Head of caudate nucleus (tissue), 42 donors: ENCODE results near the gene UBE2G1.

Experiments
- DNase-seq, 42 donors: peaks; one replicate each; pipeline versions ENCODE4 v3.0.0 to v3.0.0-alpha.2; 2020 to 2021; ENCODE audit warnings: mixed read lengths in 7 of 42
- intact Hi-C: fragments of 100-400 bp; cut with DNase I; formaldehyde crosslinking; loops from one replicate; pipeline ENCODE4 v1.15.0; 2022

UBE2G1 gene

GRCh38 chr17:4366327-4367063 lies at the start of gene UBE2G1:
UBE2G1 (minus strand) TSS chr17:4366675; CDS start chr17:4366316, 359 bp downstream.
- intact Hi-C loops: no loop called here
- peak; percentile 93 to 99 (median 98) for DNase-seq

GRCh38 chr17:4412933-4413831 lies 46.7 kb upstream of the UBE2G1 start:
- intact Hi-C loops: loop anchor here (2.0 kb wide), 1 partner anchor 198 kb away; no protein-coding TSS in a partner anchor
- DNase-seq: peak; percentile 86 to 98 (median 93)

- no peak for DNase-seq
- intact Hi-C loops: no loop called here
Observed at GRCh38 chr17:4411201-4411600, 44.7 kb upstream of the UBE2G1 start.

- intact Hi-C loops: no loop called here
- DNase-seq: no peak
Observed at GRCh38 chr17:4409659-4410058, 43.2 kb upstream of the UBE2G1 start.

- no peak for DNase-seq
- intact Hi-C loops: no loop called here
Observed at GRCh38 chr17:4407851-4408250, 41.4 kb upstream of the UBE2G1 start.

GRCh38 chr17:4407216-4407615 lies 40.7 kb upstream of the UBE2G1 start:
- intact Hi-C loops: no loop called here
- DNase-seq: no peak

- intact Hi-C loops: no loop called here
- DNase-seq: no peak
Observed at GRCh38 chr17:4406386-4406785, 39.9 kb upstream of the UBE2G1 start.

GRCh38 chr17:4405699-4406098 lies 39.2 kb upstream of the UBE2G1 start:
- intact Hi-C loops: no loop called here
- DNase-seq: no peak

GRCh38 chr17:4405038-4405669 lies 38.7 kb upstream of the UBE2G1 start:
- DNase-seq: no peak
- intact Hi-C loops: no loop called here

GRCh38 chr17:4397840-4398239 lies 31.4 kb upstream of the UBE2G1 start:
- DNase-seq: no peak
- intact Hi-C loops: no loop called here

GRCh38 chr17:4395111-4395478 lies 28.6 kb upstream of the UBE2G1 start:
- intact Hi-C loops: no loop called here
- DNase-seq: no peak

- DNase-seq: no peak
- intact Hi-C loops: no loop called here
Observed at GRCh38 chr17:4394208-4395110, 28.0 kb upstream of the UBE2G1 start.

- no peak for DNase-seq
- intact Hi-C loops: no loop called here
Observed at GRCh38 chr17:4393806-4394205, 27.3 kb upstream of the UBE2G1 start.

GRCh38 chr17:4389079-4389478 lies 22.6 kb upstream of the UBE2G1 start:
- no peak for DNase-seq
- intact Hi-C loops: no loop called here

GRCh38 chr17:4387137-4387536 lies 20.7 kb upstream of the UBE2G1 start:
- intact Hi-C loops: no loop called here
- DNase-seq: no peak

- intact Hi-C loops: no loop called here
- no peak for DNase-seq
Observed at GRCh38 chr17:4386406-4386805, 19.9 kb upstream of the UBE2G1 start.

GRCh38 chr17:4381690-4382671 lies 15.5 kb upstream of the UBE2G1 start:
- intact Hi-C loops: no loop called here
- DNase-seq: no peak

- no peak for DNase-seq
Observed at GRCh38 chr17:4378626-4379025, 12.2 kb upstream of the UBE2G1 start.

More at GRCh38 chr17:4378626-4379025, 12.2 kb upstream of the UBE2G1 start:
- intact Hi-C loops: no loop called here
